Natural killer cell (primary cell): Measurements from ENCODE around the gene GATAD2A. TPM values are rescaled to one million over a fixed set of nuclear protein-coding genes. Genes with fewer than 3 reads are reported as not detected.
"Not testable (repeated sequence)": the region's sequence is repeated elsewhere in the genome, so short reads cannot be mapped to it uniquely, and the experiment has no call there.

ENCODE experiments used
- ATAC-seq, 3 donors: fragments of 150-1000 bp in 2 of 3; fragments of 200-7000 bp in 1 of 3; cut with Tn5 transposase; 1 replicate in 1 of 3; 2 replicates in 2 of 3; pipeline ENCODE4 v1.10.0; 2021; ENCODE audit warnings: mild to moderate bottlenecking in 2 of 3, moderate library complexity in 2 of 3
- DNase-seq, 2 donors: peaks; one replicate each; pipeline versions ENCODE4 v3.0.0 to v3.0.0-alpha.2; 2013 to 2021; ENCODE audit warnings: mixed read lengths in 1 of 2
- H3K27ac ChIP-seq: one replicate; pipeline ENCODE4 v1.5.1; 2013; ENCODE audit warnings: mild to moderate bottlenecking, low read length
- H3K27me3 ChIP-seq: one replicate; pipeline ENCODE4 v1.6.1; 2013; ENCODE audit warnings: low read length; ENCODE audit not compliant: control insufficient read depth, insufficient read depth
- H3K36me3 ChIP-seq: one replicate; pipeline ENCODE4 v1.6.1; 2013; ENCODE audit warnings: low read length; ENCODE audit not compliant: control insufficient read depth, insufficient read depth
- H3K4me1 ChIP-seq: one replicate; pipeline ENCODE4 v1.6.1; 2013; ENCODE audit warnings: low read length; ENCODE audit not compliant: control insufficient read depth, insufficient read depth
- H3K4me3 ChIP-seq: one replicate; pipeline ENCODE4 v1.5.1; 2013; ENCODE audit warnings: low read length
- H3K9me3 ChIP-seq: one replicate; pipeline ENCODE4 v1.6.1; 2013; ENCODE audit warnings: low read length; ENCODE audit not compliant: control insufficient read depth, insufficient read depth
- H3K27ac Mint-ChIP-seq, 2 donors: one replicate each; pipeline ENCODE4 v1.8.0; 2022; ENCODE audit warnings: mild to moderate bottlenecking in 2 of 2, mixed read lengths in 2 of 2, moderate library complexity in 1 of 2
- H3K27me3 Mint-ChIP-seq, 2 donors: one replicate each; pipeline ENCODE4 v1.8.0; 2022; ENCODE audit warnings: low read depth in 2 of 2, mixed read lengths in 2 of 2
- H3K36me3 Mint-ChIP-seq: one replicate; pipeline ENCODE4 v1.8.0; 2022; ENCODE audit warnings: mixed read lengths
- H3K4me1 Mint-ChIP-seq, 2 donors: one replicate each; pipeline ENCODE4 v1.8.0; 2022; ENCODE audit warnings: mixed read lengths in 2 of 2
- H3K4me3 Mint-ChIP-seq: one replicate; pipeline ENCODE4 v1.8.0; 2022; ENCODE audit warnings: mild to moderate bottlenecking, moderate library complexity, mixed read lengths
- H3K9me3 Mint-ChIP-seq, 2 donors: one replicate each; pipeline ENCODE4 v1.8.0; 2022; ENCODE audit warnings: mixed read lengths in 2 of 2
- WGBS: methylation state at CpG from one replicate; pipeline ENCODE4 v1.1.7; 2013; ENCODE audit warnings: missing lambda C conversion rate; ENCODE audit not compliant: insufficient coverage; 5-methylcytosine and 5-hydroxymethylcytosine counted together
- intact Hi-C: fragments of 100-400 bp; cut with micrococcal nuclease; formaldehyde crosslinking; loops from one replicate; pipeline ENCODE4 v1.14.2; 2022
- total RNA-seq, 4 donors: library from RNA; stranded (reverse); fragments of 120-200 nt in 1 of 4; gene quantifications; one replicate each; pipeline versions ENCODE4 v1.2.3 to v1.2.4, GENCODE V29; 2013 to 2022
- TF ChIP-seq, protein P1 (sequence below): fragments of 200-600 bp; IDR thresholded peaks from one replicate; pipeline ENCODE4 v1.8.0; 2022; ENCODE audit warnings: antibody characterized with exemption

The GATAD2A gene
- total RNA-seq, 3 donors from 2014 or later (not counting 1 experiment from before 2014, with no cell fraction given), result 209 to 232 (median 230) TPM

- ATAC-seq (no peak), DNase-seq (no peak)
- H3K9me3 ChIP-seq, result no peaks in the 10 kb centered on the region
- peak overlapping the region; percentile 95 to 98 for H3K27ac Mint-ChIP-seq
- H3K4me3 Mint-ChIP-seq, result peak overlapping the region; percentile 97
- 59% methylated on average over 2 of the region's 2 CpGs for WGBS
- H3K36me3 Mint-ChIP-seq, result no peaks in the 10 kb centered on the region
- H3K4me1 Mint-ChIP-seq, result peaks cover 58 to 59% of the 10 kb centered on the region in 2 donors
- intact Hi-C loops, result loop anchor here (5.0 kb wide), 1 partner anchor 34 kb away; no protein-coding TSS in a partner anchor
- no peaks in the 10 kb centered on the region for H3K9me3 Mint-ChIP-seq
- no peak overlapping the region for H3K4me3 ChIP-seq
- H3K27me3 Mint-ChIP-seq, result no peaks in the 10 kb centered on the region
- peaks cover 3% of the 10 kb centered on the region for H3K36me3 ChIP-seq
- peaks cover 94% of the 10 kb centered on the region for H3K4me1 ChIP-seq
- no peaks in the 10 kb centered on the region for H3K27me3 ChIP-seq
- H3K27ac ChIP-seq, result peak overlapping the region; percentile 72
- TF ChIP-seq, protein P1, sequence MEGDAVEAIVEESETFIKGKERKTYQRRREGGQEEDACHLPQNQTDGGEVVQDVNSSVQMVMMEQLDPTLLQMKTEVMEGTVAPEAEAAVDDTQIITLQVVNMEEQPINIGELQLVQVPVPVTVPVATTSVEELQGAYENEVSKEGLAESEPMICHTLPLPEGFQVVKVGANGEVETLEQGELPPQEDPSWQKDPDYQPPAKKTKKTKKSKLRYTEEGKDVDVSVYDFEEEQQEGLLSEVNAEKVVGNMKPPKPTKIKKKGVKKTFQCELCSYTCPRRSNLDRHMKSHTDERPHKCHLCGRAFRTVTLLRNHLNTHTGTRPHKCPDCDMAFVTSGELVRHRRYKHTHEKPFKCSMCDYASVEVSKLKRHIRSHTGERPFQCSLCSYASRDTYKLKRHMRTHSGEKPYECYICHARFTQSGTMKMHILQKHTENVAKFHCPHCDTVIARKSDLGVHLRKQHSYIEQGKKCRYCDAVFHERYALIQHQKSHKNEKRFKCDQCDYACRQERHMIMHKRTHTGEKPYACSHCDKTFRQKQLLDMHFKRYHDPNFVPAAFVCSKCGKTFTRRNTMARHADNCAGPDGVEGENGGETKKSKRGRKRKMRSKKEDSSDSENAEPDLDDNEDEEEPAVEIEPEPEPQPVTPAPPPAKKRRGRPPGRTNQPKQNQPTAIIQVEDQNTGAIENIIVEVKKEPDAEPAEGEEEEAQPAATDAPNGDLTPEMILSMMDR, result no peak
Observed at GRCh38 chr19:19453125-19453454, 47.6 kb downstream of the GATAD2A start.

GRCh38 chr19:19455166-19455919 lies 49.9 kb downstream of the GATAD2A start:
- Mint-ChIP-seq H3K27ac (peak overlapping the region; percentile 97 to 100), H3K4me3 (peak overlapping the region; percentile 13), H3K4me1 (peaks cover 65 to 68% of the 10 kb centered on the region in 2 donors)
- H3K9me3 ChIP-seq, intact Hi-C loops, H3K27me3 Mint-ChIP-seq, H3K36me3 ChIP-seq, ATAC-seq, H3K27me3 ChIP-seq, H3K4me3 ChIP-seq, DNase-seq, H3K9me3 Mint-ChIP-seq, H3K36me3 Mint-ChIP-seq, H3K27ac ChIP-seq: not testable (repeated sequence)
- H3K4me1 ChIP-seq, result peaks cover 93% of the 10 kb centered on the region
- 97% methylated on average over 13 of the region's 14 CpGs for WGBS

DNA sequence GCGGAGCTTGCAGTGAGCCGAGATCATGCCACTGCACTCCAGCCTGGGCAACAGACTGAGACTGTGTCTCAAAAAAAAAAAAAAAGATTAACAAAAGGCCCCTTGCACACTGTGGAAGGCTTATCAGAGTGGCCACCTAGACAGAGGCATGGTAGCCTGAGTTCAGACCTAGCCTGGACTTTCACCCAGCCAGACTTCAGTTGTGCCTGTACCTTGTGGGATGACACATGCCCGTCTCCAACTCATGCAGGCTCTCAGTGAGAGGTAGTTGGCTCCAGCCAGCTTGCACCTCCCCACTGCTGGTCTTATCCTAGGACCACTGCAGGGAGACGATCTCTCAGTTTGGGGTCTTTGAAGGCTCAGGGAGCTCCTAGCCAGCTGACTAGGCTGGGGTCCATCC lies 52.2 kb downstream of the GATAD2A start:
- no peaks in the 10 kb centered on the region for H3K9me3 ChIP-seq
- H3K36me3 Mint-ChIP-seq, result no peaks in the 10 kb centered on the region
- H3K4me3 ChIP-seq, result no peak overlapping the region
- intact Hi-C loops, result loop anchor here (2.0 kb wide), 1 partner anchor 17 kb away; no protein-coding TSS in a partner anchor
- H3K4me1 Mint-ChIP-seq, result peaks cover 69 to 71% of the 10 kb centered on the region in 2 donors
- peak overlapping the region; percentile 97 to 100 for H3K27ac Mint-ChIP-seq
- TF ChIP-seq, protein P1, result no peak
- H3K4me3 Mint-ChIP-seq, result peak overlapping the region; percentile 95
- H3K36me3 ChIP-seq, result peaks cover 5% of the 10 kb centered on the region
- H3K27me3 Mint-ChIP-seq, result no peaks in the 10 kb centered on the region
- no peak for DNase-seq
- H3K27me3 ChIP-seq, result no peaks in the 10 kb centered on the region
- H3K4me1 ChIP-seq, result peaks cover 93% of the 10 kb centered on the region
- ATAC-seq, result no peak
- no peaks in the 10 kb centered on the region for H3K9me3 Mint-ChIP-seq
- 65% methylated on average over 4 of the region's 4 CpGs for WGBS
- H3K27ac ChIP-seq, result peak overlapping the region; percentile 92

- H3K36me3 ChIP-seq, result peaks cover 5% of the 10 kb centered on the region
- no peak overlapping the region for H3K4me3 ChIP-seq
- Mint-ChIP-seq H3K9me3 (no peaks in the 10 kb centered on the region), H3K4me3 (peak overlapping the region; percentile 95), H3K36me3 (no peaks in the 10 kb centered on the region), H3K27me3 (no peaks in the 10 kb centered on the region), H3K27ac (peak overlapping the region; percentile 97 to 100), H3K4me1 (peaks cover 69 to 71% of the 10 kb centered on the region in 2 donors)
- TF ChIP-seq, protein P1, result no peak
- peak overlapping the region; percentile 92 for H3K27ac ChIP-seq
- ATAC-seq (no peak), DNase-seq (no peak)
- 53% methylated on average over 14 of the region's 14 CpGs for WGBS
- no peaks in the 10 kb centered on the region for H3K9me3 ChIP-seq
- peaks cover 93% of the 10 kb centered on the region for H3K4me1 ChIP-seq
- intact Hi-C loops, result loop anchor here (2.0 kb wide), 1 partner anchor 17 kb away; no protein-coding TSS in a partner anchor
- H3K27me3 ChIP-seq, result no peaks in the 10 kb centered on the region
Observed at GRCh38 chr19:19458110-19458816, 52.8 kb downstream of the GATAD2A start.
